HEK293 (cell line): ENCODE results near the gene DLG3.

ENCODE experiments used
- CTCF ChIP-seq: fragments of 450-650 bp; formaldehyde crosslinking; IDR thresholded peaks from 2 replicates; pipeline ENCODE4 v1.5.1; 2016; ENCODE audit warnings: missing biosample characterization, missing genetic modification characterization
- ZNF132 ChIP-seq: fragments of 450-650 bp; formaldehyde crosslinking; IDR thresholded peaks from 2 replicates; pipeline ENCODE4 v1.5.1; 2017; ENCODE audit warnings: missing biosample characterization, missing genetic modification characterization, borderline replicate concordance

GRCh38 chrX:70477734-70478075 is 33.1 kb downstream of the DLG3 start:
- no peak for TF ChIP-seq ZNF132 (tag by site-specific recombination)
- no peak for TF ChIP-seq CTCF
